Nephron progenitor cell (in vitro differentiated cells): ENCODE measurements around the gene PODNL1.

Experiments
- DNase-seq: peaks from one replicate; pipeline ENCODE4 v3.0.0; 2021
- H3K27ac Mint-ChIP-seq: 2 replicates; pipeline ENCODE4 v1.8.0; 2021; ENCODE audit warnings: mild to moderate bottlenecking, moderate library complexity, mixed read lengths
- H3K27me3 Mint-ChIP-seq: 2 replicates; pipeline ENCODE4 v1.8.0; 2021; ENCODE audit warnings: mild to moderate bottlenecking, low read depth, mixed read lengths; ENCODE audit not compliant: poor library complexity
- H3K36me3 Mint-ChIP-seq: 2 replicates; pipeline ENCODE4 v1.8.0; 2021; ENCODE audit warnings: low read depth, mixed read lengths
- H3K4me1 Mint-ChIP-seq: 2 replicates; pipeline ENCODE4 v1.8.0; 2021; ENCODE audit warnings: mixed read lengths
- H3K4me3 Mint-ChIP-seq: 2 replicates; pipeline ENCODE4 v1.8.0; 2021; ENCODE audit warnings: mild to moderate bottlenecking, moderate library complexity, mixed read lengths
- H3K9me3 Mint-ChIP-seq: 2 replicates; pipeline ENCODE4 v1.8.0; 2021; ENCODE audit warnings: mild to moderate bottlenecking, moderate library complexity, mixed read lengths
- CTCF ChIP-seq: fragments of 200-600 bp; sonication (generic); IDR thresholded peaks from 2 replicates; pipeline ENCODE4 v1.5.0; 2021; ENCODE audit warnings: antibody characterized with exemption

Gene PODNL1

GRCh38 chr19:13934785-13935109, 3.5 kb downstream of the PODNL1 start:
- Mint-ChIP-seq H3K9me3 (no peaks in the 10 kb centered on the region), H3K27ac (no peak overlapping the region), H3K36me3 (no peaks in the 10 kb centered on the region), H3K4me1 (peaks cover 35% of the 10 kb centered on the region), H3K27me3 (peaks cover 21% of the 10 kb centered on the region), H3K4me3 (no peak overlapping the region)
- no peak for TF ChIP-seq CTCF
- DNase-seq, result no peak

- Mint-ChIP-seq H3K27me3 (peaks cover 12% of the 10 kb centered on the region), H3K4me3 (no peak overlapping the region), H3K4me1 (peaks cover 35% of the 10 kb centered on the region), H3K36me3 (peaks cover 7% of the 10 kb centered on the region), H3K27ac (no peak overlapping the region), H3K9me3 (no peaks in the 10 kb centered on the region)
- TF ChIP-seq CTCF, result no peak
- no peak for DNase-seq
Measured at GRCh38 chr19:13932911-13933393, 5.3 kb downstream of the PODNL1 start.

GRCh38 chr19:13932149-13932637, 6.0 kb downstream of the PODNL1 start:
- H3K27ac Mint-ChIP-seq, result no peak overlapping the region
- peaks cover 6% of the 10 kb centered on the region for H3K27me3 Mint-ChIP-seq
- H3K9me3 Mint-ChIP-seq, result no peaks in the 10 kb centered on the region
- no peak overlapping the region for H3K4me3 Mint-ChIP-seq
- TF ChIP-seq CTCF, result no peak
- DNase-seq, result no peak
- peaks cover 10% of the 10 kb centered on the region for H3K36me3 Mint-ChIP-seq
- peaks cover 30% of the 10 kb centered on the region for H3K4me1 Mint-ChIP-seq

- Mint-ChIP-seq H3K4me3 (no peak overlapping the region), H3K27ac (no peak overlapping the region)
Measured at GRCh38 chr19:13931391-13932148, 6.6 kb downstream of the PODNL1 start.

GRCh38 chr19:13930402-13930801, 7.8 kb downstream of the PODNL1 start:
- H3K36me3 Mint-ChIP-seq, result peaks cover 19% of the 10 kb centered on the region
- peaks cover 3% of the 10 kb centered on the region for H3K27me3 Mint-ChIP-seq
- H3K9me3 Mint-ChIP-seq, result no peaks in the 10 kb centered on the region
- H3K27ac Mint-ChIP-seq, result no peak overlapping the region
- no peak for DNase-seq
- H3K4me3 Mint-ChIP-seq, result no peak overlapping the region
- TF ChIP-seq CTCF, result no peak
- peaks cover 19% of the 10 kb centered on the region for H3K4me1 Mint-ChIP-seq

More at GRCh38 chr19:13931391-13932148, 6.6 kb downstream of the PODNL1 start:
- no peak for TF ChIP-seq CTCF
- Mint-ChIP-seq H3K36me3 (peaks cover 16% of the 10 kb centered on the region), H3K4me1 (peaks cover 29% of the 10 kb centered on the region), H3K9me3 (no peaks in the 10 kb centered on the region), H3K27me3 (peaks cover 6% of the 10 kb centered on the region)
- DNase-seq, result no peak

- TF ChIP-seq CTCF, result no peak
- peaks cover 23% of the 10 kb centered on the region for H3K36me3 Mint-ChIP-seq
- no peaks in the 10 kb centered on the region for H3K27me3 Mint-ChIP-seq
- H3K4me3 Mint-ChIP-seq, result no peak overlapping the region
- H3K4me1 Mint-ChIP-seq, result peaks cover 15% of the 10 kb centered on the region
- H3K9me3 Mint-ChIP-seq, result no peaks in the 10 kb centered on the region
- no peak for DNase-seq
- H3K27ac Mint-ChIP-seq, result no peak overlapping the region
Measured at GRCh38 chr19:13929956-13930355, 8.3 kb downstream of the PODNL1 start.
